Stimulated activated CD4-positive, alpha-beta T cell treated with anti-CD3 and anti-CD28 coated beads, Interleukin-4, amount 100 ng/mL, for 48 hours (primary cell): Measurements from ENCODE around the gene GCC1.
"Not testable (repeated sequence)": the region's sequence is repeated elsewhere in the genome, so short reads cannot be mapped to it uniquely, and the experiment has no call there.

Source experiments
- DNase-seq, 2 donors: peaks; one replicate each; pipeline ENCODE4 v3.0.0-alpha.2; 2020; ENCODE audit warnings: low read depth in 2 of 2

GCC1 gene

DNA sequence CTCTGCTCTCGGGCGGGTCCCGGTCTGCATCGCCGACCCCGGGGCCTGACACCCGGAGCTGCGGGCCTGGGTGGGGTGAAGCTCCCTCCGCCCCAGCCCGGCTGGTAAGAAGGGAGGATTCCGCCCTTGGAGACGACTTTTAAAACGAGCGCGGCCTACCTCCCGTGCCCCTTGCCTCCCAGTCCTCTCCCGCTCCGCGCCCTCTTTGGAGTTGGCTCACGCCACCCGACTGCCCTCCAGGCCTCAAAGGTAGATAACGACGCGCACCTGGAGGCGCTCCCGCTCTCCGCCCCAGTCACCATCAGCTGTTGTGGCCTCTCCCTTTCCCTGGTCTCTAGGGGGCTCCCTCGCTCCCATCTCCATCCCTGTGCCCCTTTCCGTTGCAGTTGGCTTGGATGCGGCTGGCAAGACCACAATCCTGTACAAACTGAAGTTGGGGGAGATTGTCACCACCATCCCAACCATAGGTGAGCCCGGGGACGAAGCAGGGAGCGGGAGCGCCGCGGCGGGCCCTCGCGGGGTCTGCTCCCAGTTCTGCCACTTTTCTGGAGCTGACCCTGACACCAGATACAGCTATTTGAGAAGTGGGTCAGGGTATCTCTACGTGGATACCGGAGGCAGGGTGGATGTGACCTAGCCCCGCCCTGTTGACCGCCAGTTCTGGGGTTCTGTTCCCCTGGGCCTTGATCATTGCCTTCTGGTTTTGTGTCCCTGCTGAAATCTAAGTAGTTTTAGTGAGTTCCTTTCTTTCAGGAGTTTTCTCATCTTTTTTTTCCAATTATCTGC lies 3.5 kb upstream of the GCC1 start:
- DNase-seq = no peak

DNA sequence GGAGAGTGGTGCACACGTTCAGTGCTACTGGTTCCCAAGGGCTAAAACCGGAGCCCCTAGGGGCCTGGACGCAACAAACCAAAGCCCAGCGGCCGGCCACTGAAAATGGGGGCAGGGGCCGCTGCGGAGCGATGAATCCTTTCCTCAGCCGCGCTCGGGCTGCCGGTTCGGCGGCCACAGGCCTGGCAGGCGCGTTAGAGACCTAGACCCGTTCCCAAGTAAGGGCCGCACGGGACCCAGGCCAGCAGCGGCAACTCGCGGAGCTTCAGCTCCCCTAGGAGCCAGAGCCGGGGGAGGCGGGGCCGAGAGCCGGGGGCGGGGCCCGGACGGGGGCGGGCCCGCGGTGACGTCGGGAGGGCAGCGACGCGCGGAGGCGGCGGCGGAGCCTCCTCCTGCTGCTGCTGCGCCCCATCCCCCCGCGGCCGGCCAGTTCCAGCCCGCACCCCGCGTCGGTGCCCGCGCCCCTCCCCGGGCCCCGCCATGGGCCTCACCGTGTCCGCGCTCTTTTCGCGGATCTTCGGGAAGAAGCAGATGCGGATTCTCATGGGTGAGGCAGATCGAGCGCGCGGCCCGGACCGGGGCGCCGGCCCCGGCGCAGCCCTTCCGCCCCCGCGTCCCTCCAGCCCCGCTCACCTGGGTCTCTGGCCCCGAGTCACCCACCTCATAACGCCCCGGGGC lies 2.8 kb upstream of the GCC1 start, which contains the start of gene ARF5:
Gene ARF5, plus strand, starts transcription at position 393 of the 678 bp plus-strand sequence. Its CDS starts 88 bp downstream, at position 481.
- peak; percentile 82 to 83 for DNase-seq

DNA sequence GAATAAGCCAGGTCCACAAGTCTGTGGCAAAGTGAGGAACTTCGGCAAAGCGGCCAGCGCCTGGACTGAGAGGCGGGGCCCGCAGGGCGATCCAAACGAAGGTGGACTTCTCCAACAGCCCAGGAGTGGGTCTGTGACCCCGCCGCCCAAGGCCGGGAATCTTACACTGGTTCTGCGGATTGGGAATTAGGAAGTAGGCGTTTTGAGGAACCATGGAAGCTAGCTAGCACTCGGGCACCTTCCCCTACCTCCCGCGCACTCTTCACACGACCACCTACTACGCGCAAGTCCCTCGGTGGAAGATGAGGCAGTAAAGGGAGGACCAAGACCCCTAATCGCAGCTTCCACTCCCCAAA lies 2.2 kb upstream of the GCC1 start:
- DNase-seq = no peak

DNA sequence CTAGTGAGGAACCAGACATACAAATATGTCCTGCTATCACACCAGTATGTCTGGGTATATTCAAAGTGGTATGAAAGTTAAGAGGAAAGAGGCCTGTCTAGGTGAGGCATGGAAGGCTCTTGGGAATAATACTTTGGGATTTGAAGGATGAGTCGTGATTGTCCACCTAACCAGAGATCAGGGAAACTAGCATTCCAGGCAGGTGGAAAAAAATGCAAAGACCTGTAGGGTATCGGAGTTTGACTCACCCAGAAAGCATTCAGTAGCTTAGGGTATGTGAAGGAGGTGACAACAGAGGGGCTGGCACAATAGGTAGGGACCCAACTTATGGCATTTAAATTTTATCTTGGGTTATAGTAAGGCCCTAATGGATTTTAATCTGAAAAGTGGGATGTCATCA lies 950 bp upstream of the GCC1 start:
- DNase-seq = no peak

DNA sequence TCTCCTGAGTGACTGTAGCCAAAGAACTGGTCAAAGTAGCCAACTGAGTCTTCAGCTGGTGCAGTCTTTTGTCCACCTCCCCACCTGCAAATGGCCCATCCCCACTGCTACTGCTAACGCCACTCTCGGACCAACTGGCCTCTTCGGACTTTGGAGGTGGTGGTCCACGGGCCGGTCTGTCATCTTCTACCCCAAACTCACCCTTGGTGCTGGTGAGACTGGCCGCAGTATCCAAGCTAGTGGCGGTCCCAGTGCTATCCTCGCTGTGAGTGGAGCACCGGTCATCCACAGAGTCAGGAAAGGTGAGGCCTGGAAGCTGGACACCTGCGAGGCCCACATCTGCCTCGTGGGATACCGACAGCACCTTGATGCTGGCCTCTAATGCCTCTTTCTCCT lies 750 bp downstream of the GCC1 start:
- no peak for DNase-seq

DNA sequence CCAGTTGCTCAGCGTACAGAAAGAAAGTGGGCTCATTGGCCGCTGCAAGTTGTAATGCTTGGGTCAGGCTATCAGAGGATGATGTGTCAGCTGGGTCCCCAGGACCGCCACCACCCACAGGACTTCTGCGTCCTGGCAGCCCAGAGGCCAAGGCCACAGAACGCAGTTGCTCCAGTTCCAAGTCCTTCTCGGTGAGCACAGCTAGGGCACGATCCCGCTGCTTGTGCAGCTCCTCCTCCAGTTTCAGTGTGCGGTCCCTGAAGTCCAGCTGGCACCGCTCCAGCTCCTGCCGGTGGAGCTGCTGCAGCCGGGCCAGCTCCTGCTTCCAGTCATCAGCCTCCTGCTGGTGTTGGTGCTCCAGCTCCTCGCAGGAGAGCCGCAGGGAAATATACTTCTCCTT lies 3.0 kb downstream of the GCC1 start:
- DNase-seq = no peak

DNA sequence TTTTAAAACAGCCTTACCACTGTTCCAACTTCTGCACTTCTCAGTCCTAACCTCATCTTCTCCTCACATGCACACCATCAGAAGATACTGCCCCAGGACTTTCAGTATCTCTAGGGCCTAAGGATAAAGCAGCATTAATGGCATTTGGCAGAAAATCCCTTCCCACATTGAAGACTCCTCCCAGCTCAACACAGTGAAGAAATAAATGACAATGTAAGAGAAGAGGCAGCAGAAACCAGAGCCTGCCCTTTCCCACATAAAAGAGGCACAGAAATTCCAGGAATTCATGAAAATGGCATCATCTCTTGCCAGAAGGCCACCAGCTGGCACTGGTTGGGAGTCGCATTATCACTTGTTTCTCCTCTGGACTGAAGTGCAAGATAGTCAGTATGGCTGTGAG lies 3.7 kb downstream of the GCC1 start:
- DNase-seq = no peak

DNA sequence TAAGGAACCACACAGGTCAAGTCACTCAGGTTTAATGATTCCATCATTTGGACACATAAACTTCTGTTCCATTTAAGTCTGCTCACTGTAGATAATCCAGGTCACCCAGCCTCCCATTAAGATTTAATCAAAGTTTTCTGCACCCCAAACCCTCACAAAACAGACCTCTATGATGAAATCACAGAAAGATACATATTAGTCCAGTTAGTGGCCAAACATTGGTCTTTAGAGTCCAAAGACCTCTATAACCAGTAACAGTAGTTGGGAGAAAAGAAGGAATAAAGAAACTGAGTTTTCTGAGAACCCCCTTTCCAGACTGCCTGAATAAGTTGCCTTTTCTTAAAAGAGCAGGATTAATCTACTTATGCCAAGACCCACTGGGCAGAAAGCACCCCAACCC lies 4.8 kb downstream of the GCC1 start:
- no peak for DNase-seq

DNA sequence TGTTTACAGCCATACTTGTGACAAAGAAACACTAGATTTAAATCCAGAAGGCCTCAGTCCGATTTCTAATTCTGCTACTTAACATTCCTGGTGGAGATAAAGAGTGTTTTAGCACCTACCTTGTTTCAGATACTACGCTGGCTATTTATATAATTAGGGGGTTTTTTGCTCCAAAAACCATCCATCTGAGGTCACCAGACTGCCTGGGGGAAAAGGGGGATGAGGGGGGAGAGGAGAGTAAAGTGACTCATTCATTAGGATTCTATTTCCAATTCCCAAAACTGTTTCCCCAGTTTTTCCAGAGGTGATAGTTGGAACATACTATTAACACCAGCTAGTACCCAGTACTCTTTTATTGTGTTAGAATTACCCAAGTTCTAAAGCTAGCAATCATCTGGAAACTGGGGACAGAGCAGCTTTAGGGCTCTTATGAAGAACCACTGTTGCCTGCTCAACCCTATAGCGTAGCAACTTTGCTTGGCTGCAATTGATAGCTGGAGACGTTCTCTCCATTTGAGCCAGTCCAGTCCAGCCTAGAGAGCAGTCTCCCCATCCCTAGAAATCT lies 6.6 kb downstream of the GCC1 start:
- no peak for DNase-seq

DNA sequence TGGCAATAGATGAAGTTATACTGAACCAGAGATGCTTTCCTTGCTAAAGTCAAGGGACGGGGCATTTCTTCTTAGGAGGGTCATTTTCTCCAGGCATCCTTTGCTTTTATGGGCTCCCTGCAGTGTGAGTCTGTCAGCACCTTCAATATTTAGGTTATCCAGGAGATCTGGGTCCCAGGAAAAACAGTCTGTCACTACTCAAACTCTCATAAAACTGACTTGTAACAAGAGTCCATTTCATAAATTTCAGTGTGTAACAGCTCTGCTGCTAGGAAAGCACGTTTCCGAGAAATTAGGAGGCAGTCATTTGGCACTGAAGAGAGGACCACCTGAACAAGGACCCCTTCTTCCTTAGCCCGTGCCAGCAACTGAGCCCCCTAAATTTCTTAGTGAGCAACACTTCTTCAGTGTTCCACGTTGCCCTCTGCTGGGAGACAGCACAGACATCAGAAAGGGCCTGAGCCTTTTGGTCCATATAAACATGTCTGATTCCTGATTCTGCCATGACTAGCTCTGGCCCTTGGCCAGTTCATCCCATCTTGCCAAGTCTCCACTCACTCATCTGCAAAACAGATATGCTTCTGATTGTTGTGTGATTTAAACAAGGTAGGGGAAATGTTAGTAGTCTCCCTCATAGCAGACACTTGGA lies 7.2 kb downstream of the GCC1 start:
- no peak for DNase-seq

DNA sequence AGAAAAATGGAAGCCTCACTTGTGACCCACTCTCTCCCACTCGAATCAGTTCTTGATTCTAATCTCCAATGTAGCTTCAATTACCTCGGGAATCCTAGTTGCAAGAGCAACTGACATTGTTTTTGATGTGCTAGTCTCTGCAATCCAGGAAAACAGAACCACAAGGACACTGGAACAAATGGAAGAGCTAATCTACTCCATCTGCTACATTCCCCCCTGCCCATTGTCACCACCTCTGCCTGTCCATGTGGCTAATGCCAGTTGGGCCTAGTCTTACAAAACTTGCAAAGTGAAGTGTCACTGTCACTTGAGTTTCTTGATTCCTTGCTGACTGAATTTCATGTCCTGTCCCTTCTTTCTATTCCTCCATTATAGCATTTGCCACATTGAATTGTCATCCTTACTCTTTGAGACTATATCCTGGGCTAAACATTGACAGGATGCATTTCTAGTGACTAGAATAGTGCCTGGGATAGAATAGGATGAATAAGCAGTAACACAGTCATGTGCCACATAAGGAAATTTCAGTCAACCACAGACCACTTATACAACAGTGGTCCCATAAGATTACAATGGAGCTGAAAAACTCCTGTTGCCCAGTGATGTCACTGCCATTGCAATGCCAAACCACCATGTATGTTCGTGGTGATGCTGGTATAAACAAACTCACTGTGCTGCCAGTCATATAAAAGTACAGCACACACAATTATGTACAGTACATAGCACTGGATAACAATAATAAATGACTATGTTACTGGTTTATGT lies 13.5 kb downstream of the GCC1 start:
- no peak for DNase-seq

DNA sequence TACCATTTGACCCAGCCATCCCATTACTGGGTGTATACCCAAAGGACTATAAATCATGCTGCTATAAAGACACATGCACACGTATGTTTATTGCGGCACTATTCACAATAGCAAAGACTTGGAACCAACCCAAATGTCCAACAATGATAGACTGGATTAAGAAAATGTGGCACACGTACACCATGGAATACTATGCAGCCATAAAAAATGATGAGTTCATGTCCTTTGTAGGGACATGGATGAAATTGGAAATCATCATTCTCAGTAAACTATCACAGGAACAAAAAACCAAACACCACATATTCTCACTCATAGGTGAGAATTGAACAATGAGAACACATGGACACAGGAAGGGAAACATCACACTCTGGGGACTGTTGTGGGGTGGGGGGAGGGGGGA lies 17.4 kb downstream of the GCC1 start:
- DNase-seq = not testable (repeated sequence)

DNA sequence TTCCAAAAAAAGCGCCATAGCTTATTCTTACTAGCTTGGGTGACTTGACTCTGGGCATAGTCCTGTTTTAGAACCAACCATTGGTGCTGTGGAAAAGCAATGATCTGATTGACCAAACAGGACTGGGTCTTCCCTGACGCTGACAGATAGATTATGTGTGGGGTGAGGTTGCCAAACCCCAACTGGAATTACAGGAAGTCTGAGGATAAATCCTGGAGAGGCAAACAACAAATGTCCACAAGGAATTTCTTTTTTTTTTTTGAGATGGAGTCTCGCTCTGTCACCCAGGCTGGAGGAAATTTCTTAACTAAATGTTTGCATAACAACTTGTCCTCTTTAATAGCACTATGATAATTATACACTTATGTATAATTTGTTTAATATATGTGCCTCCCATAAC lies 19.2 kb downstream of the GCC1 start:
- DNase-seq = no peak

DNA sequence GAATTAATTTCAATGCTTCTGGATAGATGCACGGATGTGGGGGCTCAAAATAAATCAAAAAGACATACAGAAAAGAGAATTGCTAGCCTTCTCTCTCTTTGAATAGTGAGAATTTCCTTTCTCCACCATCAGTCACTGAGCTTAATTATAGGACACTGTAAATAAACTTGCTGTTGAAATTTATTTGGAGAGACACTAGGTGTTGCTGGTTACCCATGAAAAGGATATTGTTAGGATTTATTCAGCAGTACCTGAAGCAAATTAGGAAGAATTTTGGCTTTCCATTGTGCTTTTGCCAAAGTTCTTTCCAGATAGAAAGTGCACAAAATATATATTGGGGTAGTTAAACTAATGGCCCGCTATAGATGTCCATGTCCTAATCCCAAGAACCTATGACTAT lies 27.6 kb downstream of the GCC1 start:
- DNase-seq = no peak

DNA sequence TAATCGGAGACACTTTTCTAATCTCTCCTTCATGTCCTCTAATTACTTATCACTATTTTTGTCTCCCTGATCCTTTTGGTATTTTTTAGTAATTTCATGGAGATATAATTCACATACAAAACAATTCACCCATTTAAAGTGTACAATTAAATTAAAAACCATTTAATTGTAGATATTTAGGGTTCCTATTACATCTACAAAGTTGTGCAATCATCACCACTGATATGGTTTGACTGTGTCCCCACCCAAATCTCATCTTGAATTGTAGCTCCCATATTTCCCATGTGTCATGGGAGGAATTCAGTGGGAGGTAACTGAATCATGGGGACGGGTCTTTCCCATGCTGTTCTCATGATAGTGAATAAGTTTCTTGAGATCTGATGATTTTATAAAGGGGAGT lies 29.0 kb downstream of the GCC1 start:
- DNase-seq = no peak

DNA sequence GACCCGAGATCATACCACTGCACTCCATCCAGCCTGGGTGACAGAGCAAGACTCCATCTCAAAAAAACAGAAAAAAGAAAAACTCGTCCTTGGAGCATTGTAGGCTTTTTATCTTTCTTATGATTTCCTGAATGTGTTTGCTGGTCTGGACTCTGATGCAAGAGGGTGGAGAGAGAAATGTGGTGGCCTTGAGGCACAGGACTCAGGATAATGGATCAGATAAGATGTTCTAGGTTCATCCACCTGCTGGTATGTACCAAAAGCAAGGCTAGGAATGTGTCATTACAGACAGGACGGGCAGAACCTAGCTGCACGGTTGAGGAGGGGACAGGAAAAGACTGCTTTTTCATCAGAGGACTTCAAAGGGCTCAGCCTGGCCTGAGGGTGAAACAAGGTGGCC lies 33.5 kb downstream of the GCC1 start:
- no peak for DNase-seq

DNA sequence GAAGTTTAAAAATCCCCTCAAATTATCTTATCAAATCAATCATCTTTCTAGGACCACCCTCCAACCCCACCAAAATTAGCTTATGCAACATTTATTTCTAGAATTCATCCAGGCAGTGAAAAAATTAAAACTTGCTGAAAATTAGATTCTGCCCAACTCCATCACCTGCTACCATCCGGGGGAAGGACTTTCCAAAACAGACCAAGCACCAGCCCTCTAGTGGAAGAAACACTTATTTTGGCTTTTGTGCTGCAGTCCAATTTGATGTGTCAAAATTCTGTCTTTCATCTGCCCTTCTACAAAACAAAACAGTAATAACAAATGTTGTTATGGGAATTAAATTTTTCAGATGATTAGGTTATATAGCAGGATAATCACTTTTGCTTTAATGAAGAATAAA lies 35.1 kb downstream of the GCC1 start:
- no peak for DNase-seq

DNA sequence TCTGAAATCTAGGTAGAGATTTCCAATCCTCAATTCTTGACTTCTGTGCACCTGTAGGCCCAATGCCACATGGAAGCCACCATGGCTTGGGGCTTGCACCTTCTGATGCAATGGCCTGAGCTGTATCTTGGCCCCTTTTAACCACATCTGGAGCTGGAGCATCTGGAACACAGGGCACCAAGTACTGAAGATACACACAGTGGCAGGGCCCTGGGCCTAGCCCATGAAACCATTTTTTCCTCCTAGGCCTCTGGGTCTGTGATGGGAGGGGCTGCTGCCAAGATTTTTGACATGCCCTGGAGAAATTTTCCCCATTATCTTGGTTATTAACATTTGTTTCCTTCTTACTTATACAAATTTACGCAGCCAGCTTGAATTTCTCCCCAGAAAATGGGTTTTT lies 39.1 kb downstream of the GCC1 start:
- DNase-seq = no peak

DNA sequence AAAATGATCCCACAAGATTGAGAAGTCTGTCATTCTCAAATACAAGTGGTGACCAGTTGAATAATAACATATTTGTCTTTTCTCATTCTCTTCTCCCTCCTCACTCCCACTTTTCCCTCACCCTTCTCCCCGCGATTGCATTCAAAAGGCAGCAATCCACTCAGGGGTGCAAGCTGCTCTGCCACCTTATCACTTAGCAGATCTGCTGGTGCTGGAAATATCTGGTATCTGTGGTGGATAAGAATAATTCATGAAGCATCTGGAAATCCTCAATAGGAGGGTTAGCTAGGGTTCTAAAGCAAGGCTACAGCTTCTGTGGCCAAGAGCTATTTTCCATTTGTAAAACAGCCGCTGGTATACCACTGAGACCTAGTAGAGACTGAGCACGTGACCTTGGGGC lies 43.8 kb downstream of the GCC1 start:
- DNase-seq = no peak

DNA sequence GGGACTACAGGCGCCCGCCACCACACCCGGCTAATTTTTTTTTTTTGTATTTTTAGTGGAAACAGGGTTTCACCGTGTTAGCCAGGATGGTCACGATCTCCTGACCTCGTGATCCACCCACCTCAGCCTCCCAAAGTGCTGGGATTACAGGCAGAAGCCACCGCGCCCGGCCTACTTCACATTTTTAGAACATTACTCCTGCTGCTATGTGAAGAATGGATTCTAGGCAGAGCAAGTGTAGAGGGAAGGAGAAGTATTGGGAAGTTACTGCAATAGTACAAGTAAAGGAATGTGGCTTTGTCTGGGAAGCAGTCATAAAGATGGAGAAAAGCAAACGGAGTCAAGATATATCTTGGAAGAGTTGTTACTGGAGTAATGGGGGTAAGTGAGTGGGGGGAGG lies 44.9 kb downstream of the GCC1 start:
- DNase-seq = not testable (repeated sequence)

DNA sequence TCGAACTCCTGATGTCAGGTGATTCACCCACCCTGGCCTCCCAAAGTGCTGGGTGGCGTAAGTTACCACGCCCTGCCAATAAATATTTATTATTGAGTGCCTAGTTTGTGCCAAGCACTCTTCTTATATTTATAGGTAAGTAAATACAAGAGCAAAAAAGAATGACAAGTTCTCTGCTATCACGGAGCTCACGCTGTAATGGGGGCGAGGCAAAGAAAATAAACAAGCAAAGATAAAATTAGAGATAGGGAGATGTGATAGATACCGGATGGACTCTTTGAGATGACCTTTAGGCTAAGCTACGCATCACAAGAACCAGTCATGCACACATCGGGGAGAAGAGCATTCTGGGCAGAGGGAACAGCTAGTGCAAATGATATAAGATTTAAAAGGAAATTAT lies 46.3 kb downstream of the GCC1 start:
- no peak for DNase-seq

DNA sequence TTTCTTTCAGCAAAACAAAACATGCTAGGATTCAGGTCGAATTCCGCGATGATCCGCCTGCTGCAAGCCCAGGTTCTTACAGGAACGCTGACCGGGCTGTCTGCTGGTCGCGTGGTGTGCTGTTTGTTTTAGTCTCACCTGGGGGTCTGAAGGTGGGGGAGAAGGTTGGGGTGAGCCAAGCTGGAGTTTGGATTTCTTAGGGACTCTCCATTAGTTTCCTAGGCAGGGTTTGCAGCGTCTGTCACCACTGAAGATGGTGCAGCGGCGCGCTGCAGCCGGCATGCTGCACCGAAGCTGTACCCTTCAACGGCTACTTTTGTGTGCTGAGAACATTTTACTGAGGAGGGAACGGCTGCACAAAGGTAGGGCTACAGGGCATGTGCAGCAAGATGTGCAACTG lies 48.7 kb downstream of the GCC1 start:
- no peak for DNase-seq
